ENCODE results near the gene ENPP1.

ENPP1 gene

DNA sequence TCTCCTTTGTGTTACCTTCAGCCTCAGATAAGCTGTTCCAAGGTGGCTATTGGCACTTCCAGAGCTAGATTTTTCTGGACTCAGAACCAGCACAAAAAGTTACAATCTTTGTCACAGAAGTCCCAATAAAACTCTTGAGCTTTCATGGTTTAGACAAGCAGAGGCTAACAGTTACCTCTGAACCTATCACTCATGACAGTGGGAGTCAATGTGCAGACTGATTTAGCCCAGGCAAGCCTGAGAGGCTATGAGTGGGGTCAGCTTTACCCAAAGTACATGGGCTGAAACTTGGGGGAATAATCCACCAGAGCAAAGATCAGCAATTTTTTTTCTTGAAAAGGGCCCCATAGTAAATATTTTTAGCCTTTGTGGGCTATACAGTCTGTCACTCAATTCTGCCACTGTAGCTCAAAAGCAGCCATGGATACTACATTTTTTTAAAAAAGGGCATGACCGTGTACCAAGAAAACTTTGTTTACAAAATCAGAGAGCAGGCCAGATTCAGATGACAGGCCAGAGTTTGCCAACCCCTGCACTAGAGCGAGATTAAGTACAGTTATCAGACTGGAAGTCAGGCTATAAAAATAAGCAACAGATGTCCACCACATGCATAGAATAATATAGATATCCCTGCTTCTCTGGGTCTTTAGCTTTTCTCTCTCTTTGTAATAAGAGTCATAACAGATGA is 123.4 kb downstream of the ENPP1 start:
- DNase-seq (ENCODE audit: low read depth): peak; percentile 44
- no peak overlapping the region for H3K4me3 ChIP-seq (ENCODE audit: low read length)
- TF ChIP-seq, protein P1, sequence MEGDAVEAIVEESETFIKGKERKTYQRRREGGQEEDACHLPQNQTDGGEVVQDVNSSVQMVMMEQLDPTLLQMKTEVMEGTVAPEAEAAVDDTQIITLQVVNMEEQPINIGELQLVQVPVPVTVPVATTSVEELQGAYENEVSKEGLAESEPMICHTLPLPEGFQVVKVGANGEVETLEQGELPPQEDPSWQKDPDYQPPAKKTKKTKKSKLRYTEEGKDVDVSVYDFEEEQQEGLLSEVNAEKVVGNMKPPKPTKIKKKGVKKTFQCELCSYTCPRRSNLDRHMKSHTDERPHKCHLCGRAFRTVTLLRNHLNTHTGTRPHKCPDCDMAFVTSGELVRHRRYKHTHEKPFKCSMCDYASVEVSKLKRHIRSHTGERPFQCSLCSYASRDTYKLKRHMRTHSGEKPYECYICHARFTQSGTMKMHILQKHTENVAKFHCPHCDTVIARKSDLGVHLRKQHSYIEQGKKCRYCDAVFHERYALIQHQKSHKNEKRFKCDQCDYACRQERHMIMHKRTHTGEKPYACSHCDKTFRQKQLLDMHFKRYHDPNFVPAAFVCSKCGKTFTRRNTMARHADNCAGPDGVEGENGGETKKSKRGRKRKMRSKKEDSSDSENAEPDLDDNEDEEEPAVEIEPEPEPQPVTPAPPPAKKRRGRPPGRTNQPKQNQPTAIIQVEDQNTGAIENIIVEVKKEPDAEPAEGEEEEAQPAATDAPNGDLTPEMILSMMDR (conservative IDR thresholded peaks at IDR 0.05; ENCODE audit: low read length): no peak

DNA sequence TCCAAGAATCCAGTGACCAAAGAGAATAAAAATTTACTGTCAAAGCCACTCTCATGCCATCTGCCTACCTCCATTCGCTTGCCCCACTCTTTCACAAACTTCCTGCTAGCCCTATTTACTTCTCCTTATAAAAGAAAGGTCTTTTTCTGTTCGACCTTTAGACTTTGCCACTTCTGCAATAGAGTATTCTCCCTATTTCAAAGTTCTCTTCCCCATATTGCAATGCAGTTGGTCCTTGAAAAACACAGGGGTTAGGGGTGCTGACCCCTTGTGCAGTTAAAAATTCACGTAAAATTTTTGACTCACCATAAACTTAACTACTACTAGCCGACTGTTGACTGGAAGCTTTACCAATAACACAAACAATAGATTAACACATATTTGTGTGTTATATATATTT is 128.3 kb downstream of the ENPP1 start:
- no peak for DNase-seq (ENCODE audit: low read depth)
- TF ChIP-seq, protein P1 (conservative IDR thresholded peaks at IDR 0.05; ENCODE audit: low read length): no peak
- no peak overlapping the region for H3K4me3 ChIP-seq (ENCODE audit: low read length)

DNA sequence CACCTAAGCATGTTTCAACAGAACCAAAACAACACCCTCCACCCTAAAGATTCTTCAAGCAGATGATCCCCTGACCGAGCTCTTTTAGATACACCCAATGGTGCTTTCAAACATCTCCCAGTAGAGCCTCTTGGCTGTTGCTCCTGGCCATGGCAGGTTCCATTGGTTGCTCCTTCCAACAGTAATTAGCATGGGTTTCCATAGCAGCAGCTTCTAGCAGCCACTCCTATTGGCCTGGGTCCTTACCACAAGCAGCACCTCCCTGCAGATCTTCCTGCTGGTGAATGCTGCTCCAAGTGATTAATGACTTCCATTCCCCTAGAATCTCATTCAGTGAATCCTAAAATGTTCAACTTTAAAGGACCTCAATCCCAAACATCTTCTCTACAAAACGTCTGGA is 129.4 kb downstream of the ENPP1 start:
- H3K4me3 ChIP-seq (ENCODE audit: low read length): no peak overlapping the region
- TF ChIP-seq, protein P1 (conservative IDR thresholded peaks at IDR 0.05; ENCODE audit: low read length): no peak

DNA sequence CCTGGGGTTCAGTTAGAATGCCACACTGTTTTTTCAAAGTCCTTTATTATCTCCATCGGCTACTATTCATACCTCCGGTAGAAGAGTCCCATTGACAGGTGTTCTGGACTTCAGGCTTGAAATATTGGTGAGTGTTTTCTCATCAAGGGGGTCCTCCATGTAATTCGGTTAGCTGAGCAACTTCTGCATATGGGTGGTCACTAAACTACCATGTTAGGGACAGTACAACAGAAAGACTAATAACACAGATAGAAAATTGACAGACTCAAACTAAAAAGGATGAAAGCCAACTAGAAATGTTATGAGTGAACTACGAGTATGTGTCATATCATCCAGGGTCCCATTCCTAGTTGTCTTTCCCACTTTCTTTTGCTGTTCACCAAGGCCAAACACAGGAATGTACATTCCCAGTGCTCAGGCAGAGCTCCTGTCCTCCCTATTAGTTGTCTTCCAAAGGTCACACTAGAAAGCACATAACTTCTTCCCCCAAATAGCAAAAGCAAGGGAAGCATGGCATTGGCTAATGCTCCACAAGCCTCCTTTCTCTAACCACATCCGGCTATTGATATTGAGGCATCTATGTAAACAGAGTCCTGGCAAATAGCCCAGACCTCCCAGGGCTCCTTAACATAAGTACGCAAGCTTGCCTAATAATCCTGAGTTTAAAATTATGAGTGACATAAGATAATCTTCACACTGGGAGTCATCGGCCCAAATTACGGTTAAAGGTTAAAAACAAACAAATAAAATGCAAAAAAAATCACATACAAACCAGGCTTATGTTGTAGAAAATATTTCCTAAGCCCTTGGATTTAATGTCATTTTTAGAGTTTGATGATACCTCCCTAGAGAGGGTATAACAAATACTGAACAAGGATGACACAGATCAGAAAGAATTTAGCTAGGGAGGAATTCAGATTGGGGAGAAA is 130.1 kb downstream of the ENPP1 start:
- H3K4me3 ChIP-seq (ENCODE audit: low read length): no peak overlapping the region
- TF ChIP-seq, protein P1 (conservative IDR thresholded peaks at IDR 0.05; ENCODE audit: low read length): no peak
- peak; percentile 93 for DNase-seq (ENCODE audit: low read depth)

More for the DNA sequence above, 129.4 kb downstream of the ENPP1 start:
- DNase-seq (ENCODE audit: low read depth): peak; percentile 80
